D721Med (cell line): ENCODE measurements around the gene TTC28.

Experiments
- DNase-seq: peaks from one replicate; pipeline ENCODE4 v3.0.0; 2011; ENCODE audit warnings: low spot score; ENCODE audit not compliant: insufficient read length
- FAIRE-seq: peaks from 2 replicates; lab custom pipeline; 2011; peaks lifted over from hg19 to GRCh38; lab: Jason Lieb, UNC
- CTCF ChIP-seq: IDR thresholded peaks from 2 replicates; pipeline ENCODE4 v1.5.1; 2012; ENCODE audit warnings: mild to moderate bottlenecking, control low read depth; ENCODE audit not compliant: insufficient read depth; ENCODE audit errors: missing control alignments

The TTC28 gene

GRCh38 chr22:28448625-28449024, 231.0 kb downstream of the TTC28 start:
- TF ChIP-seq CTCF: no peak
- DNase-seq (no peak), FAIRE-seq (no peak)

GRCh38 chr22:28444659-28445058, 235.0 kb downstream of the TTC28 start:
- no peak for FAIRE-seq
- no peak for TF ChIP-seq CTCF

GRCh38 chr22:28443526-28443876, 236.1 kb downstream of the TTC28 start:
- TF ChIP-seq CTCF: no peak
- FAIRE-seq (no peak), DNase-seq (no peak)

More at GRCh38 chr22:28444659-28445058, 235.0 kb downstream of the TTC28 start:
- no peak for DNase-seq

- FAIRE-seq: no peak
- TF ChIP-seq CTCF: no peak
- no peak for DNase-seq
Observed at GRCh38 chr22:28442711-28443525, 236.7 kb downstream of the TTC28 start.

GRCh38 chr22:28442264-28442710, 237.4 kb downstream of the TTC28 start:
- TF ChIP-seq CTCF: no peak
- FAIRE-seq: no peak
- no peak for DNase-seq

GRCh38 chr22:28441720-28442263, 237.8 kb downstream of the TTC28 start:
- no peak for FAIRE-seq

More at GRCh38 chr22:28441720-28442263, 237.8 kb downstream of the TTC28 start:
- no peak for TF ChIP-seq CTCF
- no peak for DNase-seq
